CD14-positive monocyte (primary cell): ENCODE results near the gene DNAJA4. TPM values are rescaled to one million over a fixed set of nuclear protein-coding genes. Genes with fewer than 3 reads are reported as not detected.
A peak's percentile ranks its signal among the peaks of the same experiment; 100 is the strongest.

Experiments used
- DNase-seq, 3 donors: peaks; one replicate each; pipeline ENCODE4 v3.0.0-alpha.2; 2011 to 2022
- H2AFZ ChIP-seq: 2 replicates; pipeline ENCODE4 v1.6.0; 2012; ENCODE audit warnings: mild to moderate bottlenecking, low read depth, low read length, inconsistent platforms; ENCODE audit not compliant: insufficient read depth, poor library complexity, severe bottlenecking
- H3K27ac ChIP-seq, 2 donors: 1 replicate in 1 of 2; 2 replicates in 1 of 2; pipeline ENCODE4 v1.5.1; 2012 to 2013; ENCODE audit warnings: low read length in 2 of 2, control low read depth in 1 of 2, inconsistent platforms in 1 of 2, low read depth in 1 of 2, mild to moderate bottlenecking in 1 of 2
- H3K27me3 ChIP-seq, 2 donors: one replicate each; pipeline versions ENCODE4 v1.6.0 to v1.6.1; 2011 to 2013; ENCODE audit warnings: low read length in 2 of 2; ENCODE audit not compliant: control insufficient read depth in 2 of 2, insufficient read depth in 2 of 2
- H3K36me3 ChIP-seq, 2 donors: replicated peaks in 1 of 2; 1 replicate in 1 of 2; 2 replicates in 1 of 2; pipeline versions ENCODE4 v1.5.1 to v1.6.1; 2012 to 2013; ENCODE audit warnings: low read length in 2 of 2, control low read depth in 1 of 2, inconsistent platforms in 1 of 2, mild to moderate bottlenecking in 1 of 2; ENCODE audit not compliant: insufficient read depth in 2 of 2, control insufficient read depth in 1 of 2
- H3K4me1 ChIP-seq, 2 donors: 1 replicate in 1 of 2; 2 replicates in 1 of 2; pipeline versions ENCODE4 v1.5.1 to v1.6.1; 2012 to 2013; ENCODE audit warnings: low read length in 2 of 2, control low read depth in 1 of 2, inconsistent platforms in 1 of 2, mild to moderate bottlenecking in 1 of 2, moderate library complexity in 1 of 2; ENCODE audit not compliant: insufficient read depth in 2 of 2, control insufficient read depth in 1 of 2
- H3K4me2 ChIP-seq: replicated peaks from 2 replicates; pipeline ENCODE3; 2012; ENCODE audit warnings: low read length, moderate library complexity, mild to moderate bottlenecking; ENCODE audit not compliant: poor library complexity, severe bottlenecking; ENCODE audit errors: extremely low read depth
- H3K4me3 ChIP-seq, 3 experiments: fragments of 200-600 bp in 1 of 3; sonication (generic) in 1 of 3; replicated peaks in 1 of 3; 1 replicate in 2 of 3; 2 replicates in 1 of 3; pipeline ENCODE4 v1.5.1; 2011 to 2013; ENCODE audit warnings: low read length in 3 of 3, mild to moderate bottlenecking in 3 of 3, control low read depth in 2 of 3, low read depth in 2 of 3, inconsistent platforms in 1 of 3, moderate library complexity in 1 of 3
- H3K79me2 ChIP-seq: 2 replicates; pipeline ENCODE4 v1.6.0; 2012; ENCODE audit warnings: mild to moderate bottlenecking, control low read depth, inconsistent platforms, low read length, moderate library complexity; ENCODE audit not compliant: insufficient read depth
- H3K9ac ChIP-seq: 2 replicates; pipeline ENCODE4 v1.6.0; 2017; ENCODE audit warnings: low read length, mild to moderate bottlenecking; ENCODE audit not compliant: insufficient read depth, poor library complexity, severe bottlenecking
- H3K9me3 ChIP-seq, 2 donors: replicated peaks in 1 of 2; 1 replicate in 1 of 2; 2 replicates in 1 of 2; pipeline versions ENCODE4 v1.5.1 to v1.6.1; 2012 to 2013; ENCODE audit warnings: low read length in 2 of 2, control low read depth in 1 of 2; ENCODE audit not compliant: control insufficient read depth in 1 of 2, insufficient read depth in 1 of 2
- H4K20me1 ChIP-seq: 2 replicates; pipeline ENCODE4 v1.6.0; 2012; ENCODE audit warnings: mild to moderate bottlenecking, low read length, control low read depth, moderate library complexity; ENCODE audit not compliant: insufficient read depth
- H3K27ac Mint-ChIP-seq, 7 donors: one replicate each; pipeline ENCODE4 v1.8.0; 2020; ENCODE audit warnings: mild to moderate bottlenecking in 7 of 7, mixed read lengths in 7 of 7, moderate library complexity in 6 of 7, inconsistent platforms in 2 of 7
- H3K27me3 Mint-ChIP-seq, 3 donors: one replicate each; pipeline ENCODE4 v1.8.0; 2021 to 2022; ENCODE audit warnings: low read depth in 3 of 3, mild to moderate bottlenecking in 3 of 3, mixed read lengths in 3 of 3, moderate library complexity in 3 of 3, inconsistent platforms in 1 of 3
- H3K36me3 Mint-ChIP-seq, 2 donors: one replicate each; pipeline ENCODE4 v1.8.0; 2020; ENCODE audit warnings: mixed read lengths in 2 of 2, inconsistent platforms in 1 of 2, mild to moderate bottlenecking in 1 of 2
- H3K4me1 Mint-ChIP-seq: one replicate; pipeline ENCODE4 v1.8.0; 2020; ENCODE audit warnings: mild to moderate bottlenecking, mixed read lengths
- H3K4me3 Mint-ChIP-seq, 2 donors: one replicate each; pipeline ENCODE4 v1.8.0; 2020; ENCODE audit warnings: mild to moderate bottlenecking in 2 of 2, mixed read lengths in 2 of 2, moderate library complexity in 1 of 2
- H3K9me3 Mint-ChIP-seq, 7 donors: one replicate each; pipeline ENCODE4 v1.8.0; 2020 to 2022; ENCODE audit warnings: mixed read lengths in 7 of 7, mild to moderate bottlenecking in 6 of 7, moderate library complexity in 6 of 7, inconsistent platforms in 2 of 7
- WGBS: methylation state at CpG from one replicate; pipeline ENCODE4 v1.1.5; 2013; ENCODE audit warnings: missing lambda C conversion rate; ENCODE audit not compliant: insufficient coverage; 5-methylcytosine and 5-hydroxymethylcytosine counted together
- intact Hi-C, 2 donors: fragments of 100-400 bp; cut with micrococcal nuclease; formaldehyde crosslinking; loops; one replicate each; pipeline versions ENCODE4 v1.15.0 to v1.15.1; 2023
- polyA plus RNA-seq, 3 donors: library from polyadenylated mRNA; depleted of rRNA in 1 of 3; unstranded in 2 of 3; stranded (reverse) in 1 of 3; fragments of 300-500 nt in 2 of 3; fragments of >200 nt in 1 of 3; fragmentation: Illumina TruSeq in 2 of 3; gene quantifications; 1 replicate in 2 of 3; 2 replicates in 1 of 3; pipeline ENCODE4 v1.2.3, GENCODE V29; 2012 to 2021
- TF ChIP-seq, protein P1 (sequence below): fragments of 200-600 bp; IDR thresholded peaks from one replicate; pipeline ENCODE4 v1.8.0; 2022; ENCODE audit warnings: antibody characterized with exemption, mild to moderate bottlenecking

Gene DNAJA4
- polyA plus RNA-seq, 3 donors, result 2.4 to 20.9 (median 2.5) TPM

DNA sequence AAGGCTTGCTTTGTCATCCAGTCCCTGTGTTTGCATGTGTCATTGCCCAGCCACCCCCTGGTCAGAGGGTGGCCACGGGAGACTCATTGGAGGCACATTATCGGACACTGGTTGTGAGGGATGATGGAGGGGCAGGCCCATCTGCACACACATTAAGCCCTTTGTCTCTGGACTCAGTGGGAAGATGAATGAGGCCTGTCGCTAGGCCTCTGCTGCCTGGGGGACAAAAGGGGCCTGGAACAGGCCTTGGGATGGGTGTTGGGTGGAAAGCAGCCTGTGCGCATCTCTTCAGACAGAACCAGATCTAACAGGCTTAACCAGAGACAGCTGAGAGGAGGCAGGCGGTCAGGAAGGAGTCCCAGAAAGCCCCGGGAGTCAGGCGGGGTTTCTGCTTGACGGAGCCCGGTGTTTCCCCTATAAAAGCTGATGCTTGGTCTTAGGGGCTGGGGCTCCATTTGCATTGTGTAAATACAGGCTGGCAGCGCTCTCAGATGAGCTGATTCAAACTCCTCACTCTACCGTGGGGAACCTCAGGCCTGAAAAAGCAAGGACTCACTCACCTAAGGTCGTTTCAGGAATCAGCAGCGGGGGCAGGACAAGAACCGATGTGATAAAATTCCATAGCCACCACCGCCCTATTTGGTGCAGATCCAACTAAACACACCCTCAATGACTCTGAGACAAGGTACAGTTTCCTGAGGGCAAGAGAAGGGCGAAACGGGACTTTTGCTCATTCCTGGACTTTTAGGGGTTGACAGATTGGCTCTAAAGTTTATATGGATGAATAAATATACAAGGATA is 52.1 kb downstream of the DNAJA4 start:
- no peak overlapping the region for H3K27ac Mint-ChIP-seq
- Histone ChIP-seq H3K27ac (no peak overlapping the region), H4K20me1 (no peaks in the 10 kb centered on the region), H3K79me2 (no peaks in the 10 kb centered on the region), H3K9me3 (no peaks in the 10 kb centered on the region), H3K4me3 (no peak overlapping the region), H3K4me2 (no peak overlapping the region), H3K27me3 (no peaks in the 10 kb centered on the region), H3K4me1 (no peaks in the 10 kb centered on the region), H2AFZ (no peak overlapping the region), H3K9ac (no peak overlapping the region), H3K36me3 (no peaks in the 10 kb centered on the region)
- no peak for DNase-seq
- peaks cover 0 to 8% (median 0%) of the 10 kb centered on the region in 3 donors for H3K27me3 Mint-ChIP-seq
- H3K9me3 Mint-ChIP-seq, result no peaks in the 10 kb centered on the region
- WGBS, result 92% methylated on average over 9 of the region's 17 CpGs
- H3K36me3 Mint-ChIP-seq, result no peaks in the 10 kb centered on the region
- no peak overlapping the region for H3K4me3 Mint-ChIP-seq
- TF ChIP-seq, protein P1, sequence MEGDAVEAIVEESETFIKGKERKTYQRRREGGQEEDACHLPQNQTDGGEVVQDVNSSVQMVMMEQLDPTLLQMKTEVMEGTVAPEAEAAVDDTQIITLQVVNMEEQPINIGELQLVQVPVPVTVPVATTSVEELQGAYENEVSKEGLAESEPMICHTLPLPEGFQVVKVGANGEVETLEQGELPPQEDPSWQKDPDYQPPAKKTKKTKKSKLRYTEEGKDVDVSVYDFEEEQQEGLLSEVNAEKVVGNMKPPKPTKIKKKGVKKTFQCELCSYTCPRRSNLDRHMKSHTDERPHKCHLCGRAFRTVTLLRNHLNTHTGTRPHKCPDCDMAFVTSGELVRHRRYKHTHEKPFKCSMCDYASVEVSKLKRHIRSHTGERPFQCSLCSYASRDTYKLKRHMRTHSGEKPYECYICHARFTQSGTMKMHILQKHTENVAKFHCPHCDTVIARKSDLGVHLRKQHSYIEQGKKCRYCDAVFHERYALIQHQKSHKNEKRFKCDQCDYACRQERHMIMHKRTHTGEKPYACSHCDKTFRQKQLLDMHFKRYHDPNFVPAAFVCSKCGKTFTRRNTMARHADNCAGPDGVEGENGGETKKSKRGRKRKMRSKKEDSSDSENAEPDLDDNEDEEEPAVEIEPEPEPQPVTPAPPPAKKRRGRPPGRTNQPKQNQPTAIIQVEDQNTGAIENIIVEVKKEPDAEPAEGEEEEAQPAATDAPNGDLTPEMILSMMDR, result no peak
- H3K4me1 Mint-ChIP-seq, result no peaks in the 10 kb centered on the region
- intact Hi-C loops, result no loop called here

DNA sequence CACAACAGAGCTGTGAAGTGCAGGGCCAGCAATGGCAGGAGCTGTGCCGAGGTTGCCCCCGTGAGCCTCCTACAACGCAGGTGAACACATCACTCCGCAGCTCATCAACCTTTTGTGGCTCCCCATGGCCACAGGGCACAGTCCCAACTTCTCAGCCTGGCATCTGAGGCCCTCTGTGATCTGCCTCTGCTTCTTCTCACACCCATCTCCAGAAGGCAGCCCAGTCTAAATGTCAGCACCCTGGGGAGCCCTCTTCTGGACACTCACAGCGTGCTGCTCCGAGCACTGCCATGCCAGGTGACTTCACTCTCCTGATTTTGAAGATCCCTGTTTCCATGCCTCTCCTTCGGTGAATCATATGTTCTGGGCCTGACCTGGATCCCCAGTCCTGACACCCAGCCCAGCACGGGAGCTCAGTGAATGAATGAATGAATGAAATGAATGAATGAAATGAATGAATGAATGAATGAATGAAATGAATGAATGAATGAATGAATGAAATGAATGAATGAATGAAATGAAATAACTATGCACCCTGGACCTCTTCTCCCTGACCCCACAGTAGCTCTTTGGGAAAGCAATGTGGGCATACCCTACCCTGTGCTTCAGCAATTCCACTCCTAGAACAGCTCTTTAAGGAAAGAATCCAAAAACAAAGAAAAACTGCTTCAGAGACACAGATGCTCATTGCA is 52.9 kb downstream of the DNAJA4 start:
- Histone ChIP-seq H3K4me3 (no peak overlapping the region), H3K4me2 (no peak overlapping the region), H3K27me3 (no peaks in the 10 kb centered on the region), H2AFZ (no peak overlapping the region), H3K4me1 (no peaks in the 10 kb centered on the region), H3K27ac (no peak overlapping the region), H3K9me3 (no peaks in the 10 kb centered on the region), H3K79me2 (no peaks in the 10 kb centered on the region), H4K20me1 (no peaks in the 10 kb centered on the region), H3K36me3 (no peaks in the 10 kb centered on the region), H3K9ac (no peak overlapping the region)
- WGBS, result 91% methylated on average over 7 of the region's 8 CpGs
- intact Hi-C loops, result no loop called here
- Mint-ChIP-seq H3K27me3 (peaks cover 0 to 8% (median 0%) of the 10 kb centered on the region in 3 donors), H3K9me3 (no peaks in the 10 kb centered on the region), H3K4me3 (no peak overlapping the region), H3K36me3 (no peaks in the 10 kb centered on the region), H3K27ac (peak overlapping the region in 2 of 7 donors; percentile 45 to 54), H3K4me1 (no peaks in the 10 kb centered on the region)
- DNase-seq, result no peak
- TF ChIP-seq, protein P1, result no peak
